ENCODE results near the gene PSD2.

The PSD2 gene

GRCh38 chr5:139755892-139756671 lies 39.5 kb upstream of the PSD2 start:
- no peak for DNase-seq (ENCODE audit: low read depth, low spot score)
- Histone ChIP-seq H3K4me3 (no peak overlapping the region), H3K36me3 (ENCODE audit: insufficient read depth, low read length) (no peaks in the 10 kb centered on the region), H3K9ac (ENCODE audit: insufficient read length) (no peak overlapping the region), H3K27ac (no peak overlapping the region), H3K9me3 (ENCODE audit: low read depth, low read length) (no peaks in the 10 kb centered on the region)
- TF ChIP-seq EZH2 (IDR thresholded peaks at IDR 0.05) (no peak), FOXP2 (optimal IDR thresholded peaks at IDR 0.05; ENCODE audit: control extremely low read depth, extremely low read length, insufficient read depth) (no peak), POLR2AphosphoS5 (IDR thresholded peaks at IDR 0.05; ENCODE audit: borderline replicate concordance, low read depth, low read length) (no peak)

- H3K27ac ChIP-seq: no peak overlapping the region
- no peak for DNase-seq (ENCODE audit: low read depth, low spot score)
- TF ChIP-seq FOXP2 (optimal IDR thresholded peaks at IDR 0.05; ENCODE audit: control extremely low read depth, extremely low read length, insufficient read depth): no peak
- TF ChIP-seq POLR2AphosphoS5 (IDR thresholded peaks at IDR 0.05; ENCODE audit: borderline replicate concordance, low read depth, low read length): no peak
- TF ChIP-seq EZH2 (IDR thresholded peaks at IDR 0.05): no peak
These were observed 38.6 kb upstream of the PSD2 start for GRCh38 chr5:139756971-139757370.

DNA sequence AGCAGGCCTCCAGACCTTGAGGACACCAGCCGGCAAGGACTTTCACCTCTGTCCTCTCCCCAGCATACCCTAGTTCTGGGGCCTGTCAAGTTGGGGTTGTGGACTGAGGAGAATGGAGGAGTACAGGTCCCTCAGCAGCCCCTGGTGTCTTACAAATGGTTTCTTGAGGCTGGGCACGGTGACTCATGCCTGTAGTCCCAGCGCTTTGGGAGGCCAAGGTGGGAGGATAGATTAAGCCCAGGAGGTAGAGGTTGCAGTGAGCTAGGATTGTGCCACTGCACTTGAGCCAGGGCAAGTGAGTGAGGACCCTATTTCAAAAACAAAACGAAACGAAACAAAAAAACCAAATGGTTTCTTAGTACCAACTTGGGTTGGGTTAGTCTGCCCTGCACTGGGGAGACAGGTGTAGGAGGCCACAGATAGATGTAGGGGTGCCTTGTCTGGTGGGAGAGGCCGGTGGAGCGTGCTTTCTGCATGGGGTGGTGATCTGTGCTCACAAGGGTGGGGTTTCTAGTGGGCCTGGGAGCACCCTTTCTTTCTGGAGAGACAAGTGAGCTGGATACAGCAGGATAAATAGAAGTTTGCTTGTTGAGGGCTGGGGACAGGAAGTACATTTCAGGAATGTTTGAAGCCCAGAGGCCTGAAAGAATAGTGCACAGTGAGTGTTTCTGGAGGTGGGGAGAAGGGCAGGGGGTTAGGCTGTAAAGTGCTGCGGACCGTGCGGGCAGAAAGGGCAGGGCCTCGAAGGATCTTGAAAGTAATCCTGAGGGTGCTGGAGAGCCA lies 37.7 kb upstream of the PSD2 start:
- H3K27ac ChIP-seq: no peak overlapping the region
- H3K9ac ChIP-seq (ENCODE audit: insufficient read length): no peak overlapping the region
- TF ChIP-seq POLR2AphosphoS5 (IDR thresholded peaks at IDR 0.05; ENCODE audit: borderline replicate concordance, low read depth, low read length) (no peak), FOXP2 (optimal IDR thresholded peaks at IDR 0.05; ENCODE audit: control extremely low read depth, extremely low read length, insufficient read depth) (no peak), EZH2 (IDR thresholded peaks at IDR 0.05) (no peak)
- H3K9me3 ChIP-seq (ENCODE audit: low read depth, low read length): no peaks in the 10 kb centered on the region
- no peak overlapping the region for H3K4me3 ChIP-seq
- no peaks in the 10 kb centered on the region for H3K36me3 ChIP-seq (ENCODE audit: insufficient read depth, low read length)
- DNase-seq (ENCODE audit: low read depth, low spot score): no peak

More at GRCh38 chr5:139756971-139757370, 38.6 kb upstream of the PSD2 start:
- Histone ChIP-seq H3K9ac (ENCODE audit: insufficient read length) (no peak overlapping the region), H3K9me3 (ENCODE audit: low read depth, low read length) (no peaks in the 10 kb centered on the region), H3K36me3 (ENCODE audit: insufficient read depth, low read length) (no peaks in the 10 kb centered on the region), H3K4me3 (no peak overlapping the region)

GRCh38 chr5:139758510-139759075 lies 37.0 kb upstream of the PSD2 start:
- no peak overlapping the region for H3K27ac ChIP-seq
- no peak for DNase-seq (ENCODE audit: low read depth, low spot score)
- no peak overlapping the region for H3K4me3 ChIP-seq
- TF ChIP-seq FOXP2 (optimal IDR thresholded peaks at IDR 0.05; ENCODE audit: control extremely low read depth, extremely low read length, insufficient read depth) (no peak), POLR2AphosphoS5 (IDR thresholded peaks at IDR 0.05; ENCODE audit: borderline replicate concordance, low read depth, low read length) (no peak), EZH2 (IDR thresholded peaks at IDR 0.05) (no peak)
- H3K36me3 ChIP-seq (ENCODE audit: insufficient read depth, low read length): no peaks in the 10 kb centered on the region
- no peak overlapping the region for H3K9ac ChIP-seq (ENCODE audit: insufficient read length)
- H3K9me3 ChIP-seq (ENCODE audit: low read depth, low read length): no peaks in the 10 kb centered on the region

DNA sequence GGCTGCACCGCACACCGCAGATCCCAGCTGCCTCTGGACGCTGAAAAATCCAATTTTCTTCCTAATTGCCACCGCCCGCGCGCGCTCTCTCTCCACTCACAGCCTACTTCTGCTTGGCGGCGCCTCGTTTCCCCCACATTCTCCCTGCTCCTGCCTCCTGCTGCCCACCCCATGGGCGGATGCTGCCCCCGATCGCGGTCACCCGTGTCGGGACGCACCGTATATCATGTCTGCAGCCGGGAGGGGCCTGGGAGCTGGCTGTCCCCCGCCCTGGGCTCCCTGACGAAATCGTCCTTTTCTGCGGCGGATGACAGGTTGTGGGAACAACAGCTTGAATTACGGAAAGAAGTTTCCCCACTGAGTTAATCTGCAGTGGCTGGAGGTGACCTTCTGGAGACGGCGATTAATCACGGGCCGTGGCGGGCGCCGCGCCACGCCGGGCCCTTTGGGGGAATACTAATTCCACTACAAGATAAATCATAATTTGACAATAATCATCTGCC lies 36.3 kb upstream of the PSD2 start:
- Histone ChIP-seq H3K4me3 (no peak overlapping the region), H3K36me3 (ENCODE audit: insufficient read depth, low read length) (no peaks in the 10 kb centered on the region), H3K27ac (no peak overlapping the region), H3K9ac (ENCODE audit: insufficient read length) (no peak overlapping the region), H3K9me3 (ENCODE audit: low read depth, low read length) (no peaks in the 10 kb centered on the region)
- TF ChIP-seq FOXP2 (optimal IDR thresholded peaks at IDR 0.05; ENCODE audit: control extremely low read depth, extremely low read length, insufficient read depth) (no peak), POLR2AphosphoS5 (IDR thresholded peaks at IDR 0.05; ENCODE audit: borderline replicate concordance, low read depth, low read length) (no peak), EZH2 (IDR thresholded peaks at IDR 0.05) (no peak)
- no peak for DNase-seq (ENCODE audit: low read depth, low spot score)

GRCh38 chr5:139760066-139761056 lies 35.2 kb upstream of the PSD2 start:
- Histone ChIP-seq H3K9ac (ENCODE audit: insufficient read length) (no peak overlapping the region), H3K36me3 (ENCODE audit: insufficient read depth, low read length) (no peaks in the 10 kb centered on the region), H3K4me3 (no peak overlapping the region), H3K27ac (no peak overlapping the region), H3K9me3 (ENCODE audit: low read depth, low read length) (no peaks in the 10 kb centered on the region)
- no peak for DNase-seq (ENCODE audit: low read depth, low spot score)
- TF ChIP-seq EZH2 (IDR thresholded peaks at IDR 0.05) (no peak), FOXP2 (optimal IDR thresholded peaks at IDR 0.05; ENCODE audit: control extremely low read depth, extremely low read length, insufficient read depth) (no peak), POLR2AphosphoS5 (IDR thresholded peaks at IDR 0.05; ENCODE audit: borderline replicate concordance, low read depth, low read length) (no peak)

GRCh38 chr5:139761057-139761450 lies 34.6 kb upstream of the PSD2 start:
- Histone ChIP-seq H3K9ac (ENCODE audit: insufficient read length) (no peak overlapping the region), H3K9me3 (ENCODE audit: low read depth, low read length) (no peaks in the 10 kb centered on the region), H3K27ac (no peak overlapping the region), H3K4me3 (no peak overlapping the region), H3K36me3 (ENCODE audit: insufficient read depth, low read length) (no peaks in the 10 kb centered on the region)
- no peak for DNase-seq (ENCODE audit: low read depth, low spot score)
- TF ChIP-seq EZH2 (IDR thresholded peaks at IDR 0.05) (no peak), POLR2AphosphoS5 (IDR thresholded peaks at IDR 0.05; ENCODE audit: borderline replicate concordance, low read depth, low read length) (no peak), FOXP2 (optimal IDR thresholded peaks at IDR 0.05; ENCODE audit: control extremely low read depth, extremely low read length, insufficient read depth) (no peak)

All from SK-N-MC (cell line).